Measurements from ENCODE around the gene EVC.

Gene EVC

GRCh38 chr4:5821665-5822358 is 110.8 kb downstream of the EVC start:
- TF ChIP-seq SIN3A (IDR thresholded peaks at IDR 0.05; ENCODE audit: borderline replicate concordance, insufficient read depth, low read length), result no peak
- TF ChIP-seq TAF1 (IDR thresholded peaks at IDR 0.05; ENCODE audit: borderline replicate concordance, insufficient read depth, low read length), result no peak
- TF ChIP-seq FOXP2 (optimal IDR thresholded peaks at IDR 0.05; ENCODE audit: borderline replicate concordance, extremely low read depth, extremely low read length, insufficient read depth), result no peak
- TF ChIP-seq POLR2AphosphoS5 (IDR thresholded peaks at IDR 0.05; ENCODE audit: low read depth, low read length), result no peak
- no peak for TF ChIP-seq REST (IDR thresholded peaks at IDR 0.05; ENCODE audit: insufficient read depth in 1 of 2, low read depth in 2 of 2, low read length in 2 of 2)

- TF ChIP-seq FOXP2 (optimal IDR thresholded peaks at IDR 0.05; ENCODE audit: borderline replicate concordance, extremely low read depth, extremely low read length, insufficient read depth) (no peak), SIN3A (IDR thresholded peaks at IDR 0.05; ENCODE audit: borderline replicate concordance, insufficient read depth, low read length) (no peak), TAF1 (IDR thresholded peaks at IDR 0.05; ENCODE audit: borderline replicate concordance, insufficient read depth, low read length) (no peak), POLR2AphosphoS5 (IDR thresholded peaks at IDR 0.05; ENCODE audit: low read depth, low read length) (no peak), REST (IDR thresholded peaks at IDR 0.05; ENCODE audit: insufficient read depth in 1 of 2, low read depth in 2 of 2, low read length in 2 of 2) (no peak)
These were observed 111.6 kb downstream of the EVC start for GRCh38 chr4:5822619-5823018.

GRCh38 chr4:5823542-5824211 is 112.7 kb downstream of the EVC start:
- TF ChIP-seq TAF1 (IDR thresholded peaks at IDR 0.05; ENCODE audit: borderline replicate concordance, insufficient read depth, low read length), result no peak
- TF ChIP-seq POLR2AphosphoS5 (IDR thresholded peaks at IDR 0.05; ENCODE audit: low read depth, low read length), result no peak
- TF ChIP-seq FOXP2 (optimal IDR thresholded peaks at IDR 0.05; ENCODE audit: borderline replicate concordance, extremely low read depth, extremely low read length, insufficient read depth), result no peak
- TF ChIP-seq REST (IDR thresholded peaks at IDR 0.05; ENCODE audit: insufficient read depth in 1 of 2, low read depth in 2 of 2, low read length in 2 of 2), result no peak
- no peak for TF ChIP-seq SIN3A (IDR thresholded peaks at IDR 0.05; ENCODE audit: borderline replicate concordance, insufficient read depth, low read length)

GRCh38 chr4:5824227-5824626 is 113.2 kb downstream of the EVC start:
- no peak for TF ChIP-seq REST (IDR thresholded peaks at IDR 0.05; ENCODE audit: insufficient read depth in 1 of 2, low read depth in 2 of 2, low read length in 2 of 2)
- TF ChIP-seq TAF1 (IDR thresholded peaks at IDR 0.05; ENCODE audit: borderline replicate concordance, insufficient read depth, low read length), result no peak
- TF ChIP-seq FOXP2 (optimal IDR thresholded peaks at IDR 0.05; ENCODE audit: borderline replicate concordance, extremely low read depth, extremely low read length, insufficient read depth), result no peak
- no peak for TF ChIP-seq POLR2AphosphoS5 (IDR thresholded peaks at IDR 0.05; ENCODE audit: low read depth, low read length)
- TF ChIP-seq SIN3A (IDR thresholded peaks at IDR 0.05; ENCODE audit: borderline replicate concordance, insufficient read depth, low read length), result no peak
